ENCODE results near the gene TBC1D22A. TPM values are rescaled to one million over a fixed set of nuclear protein-coding genes. Genes with fewer than 3 reads are reported as not detected.

TBC1D22A gene
- total RNA-seq, 1 experiment from 2014 or later, result 32.6 TPM

GRCh38 chr22:47190957-47191670, 428.7 kb downstream of the TBC1D22A start:
- Mint-ChIP-seq H3K4me3 (ENCODE audit: unreplicated experiment) (no peak overlapping the region), H3K9me3 (ENCODE audit: unreplicated experiment) (peaks cover 3% of the 10 kb centered on the region), H3K27me3 (ENCODE audit: insufficient read depth, unreplicated experiment) (peaks cover 3% of the 10 kb centered on the region), H3K27ac (ENCODE audit: unreplicated experiment) (no peak overlapping the region), H3K4me1 (ENCODE audit: low read depth, unreplicated experiment) (no peaks in the 10 kb centered on the region), H3K36me3 (ENCODE audit: insufficient read depth, unreplicated experiment) (no peaks in the 10 kb centered on the region)
- no peaks in the 10 kb centered on the region for H3K36me3 ChIP-seq (ENCODE audit: control insufficient read depth, insufficient read depth, low read length)
- BruUV-seq (replicated peaks), result no TSS peak
- H3K4me1 ChIP-seq, result no peaks in the 10 kb centered on the region
- no peaks in the 10 kb centered on the region for H3K9me3 ChIP-seq
- no peaks in the 10 kb centered on the region for H3K27me3 ChIP-seq (replicated peaks; ENCODE audit: control insufficient read depth, insufficient read depth, low read length)
- intact Hi-C loops (cut with micrococcal nuclease; ENCODE audit: unreplicated experiment), result no loop called here
- TF ChIP-seq CTCF (IDR thresholded peaks at IDR 0.05; ENCODE audit: insufficient read depth in 1 of 2, low read depth in 1 of 2, low read length in 1 of 2, severe bottlenecking in 1 of 2, unreplicated experiment in 1 of 2), result no peak
- CTCF ChIA-PET, result no interaction called here
- POLR2A ChIA-PET, result no interaction called here
- no peak overlapping the region for H3K4me3 ChIP-seq (ENCODE audit: low read depth, low read length)
- no peak for DNase-seq

- no peak for DNase-seq
- H3K27me3 ChIP-seq (replicated peaks; ENCODE audit: control insufficient read depth, insufficient read depth, low read length), result no peaks in the 10 kb centered on the region
- BruUV-seq (replicated peaks), result no TSS peak
- POLR2A ChIA-PET, result no interaction called here
- Mint-ChIP-seq H3K36me3 (ENCODE audit: insufficient read depth, unreplicated experiment) (no peaks in the 10 kb centered on the region), H3K4me3 (ENCODE audit: unreplicated experiment) (no peak overlapping the region), H3K27ac (ENCODE audit: unreplicated experiment) (no peak overlapping the region), H3K9me3 (ENCODE audit: unreplicated experiment) (no peaks in the 10 kb centered on the region), H3K27me3 (ENCODE audit: insufficient read depth, unreplicated experiment) (peaks cover 3% of the 10 kb centered on the region), H3K4me1 (ENCODE audit: low read depth, unreplicated experiment) (no peaks in the 10 kb centered on the region)
- H3K36me3 ChIP-seq (ENCODE audit: control insufficient read depth, insufficient read depth, low read length), result no peaks in the 10 kb centered on the region
- CTCF ChIA-PET, result no interaction called here
- no peak overlapping the region for H3K4me3 ChIP-seq (ENCODE audit: low read depth, low read length)
- TF ChIP-seq CTCF (IDR thresholded peaks at IDR 0.05; ENCODE audit: insufficient read depth in 1 of 2, low read depth in 1 of 2, low read length in 1 of 2, severe bottlenecking in 1 of 2, unreplicated experiment in 1 of 2), result no peak
- no peaks in the 10 kb centered on the region for H3K4me1 ChIP-seq
- no peaks in the 10 kb centered on the region for H3K9me3 ChIP-seq
- intact Hi-C loops (cut with micrococcal nuclease; ENCODE audit: unreplicated experiment), result no loop called here
Measured at GRCh38 chr22:47191671-47192650, 429.5 kb downstream of the TBC1D22A start.

GRCh38 chr22:47192651-47193437, 430.4 kb downstream of the TBC1D22A start:
- CTCF ChIA-PET, result no interaction called here
- DNase-seq, result no peak

More at GRCh38 chr22:47192651-47193437, 430.4 kb downstream of the TBC1D22A start:
- Mint-ChIP-seq H3K4me3 (ENCODE audit: unreplicated experiment) (no peak overlapping the region), H3K27me3 (ENCODE audit: insufficient read depth, unreplicated experiment) (peaks cover 3% of the 10 kb centered on the region), H3K9me3 (ENCODE audit: unreplicated experiment) (no peaks in the 10 kb centered on the region), H3K36me3 (ENCODE audit: insufficient read depth, unreplicated experiment) (no peaks in the 10 kb centered on the region), H3K4me1 (ENCODE audit: low read depth, unreplicated experiment) (no peaks in the 10 kb centered on the region), H3K27ac (ENCODE audit: unreplicated experiment) (no peak overlapping the region)
- Histone ChIP-seq H3K9me3 (no peaks in the 10 kb centered on the region), H3K4me1 (no peaks in the 10 kb centered on the region), H3K36me3 (ENCODE audit: control insufficient read depth, insufficient read depth, low read length) (no peaks in the 10 kb centered on the region), H3K27me3 (replicated peaks; ENCODE audit: control insufficient read depth, insufficient read depth, low read length) (no peaks in the 10 kb centered on the region), H3K4me3 (ENCODE audit: low read depth, low read length) (no peak overlapping the region)
- no TSS peak for BruUV-seq (replicated peaks)
- POLR2A ChIA-PET, result no interaction called here
- TF ChIP-seq CTCF (IDR thresholded peaks at IDR 0.05; ENCODE audit: insufficient read depth in 1 of 2, low read depth in 1 of 2, low read length in 1 of 2, severe bottlenecking in 1 of 2, unreplicated experiment in 1 of 2), result no peak
- intact Hi-C loops (cut with micrococcal nuclease; ENCODE audit: unreplicated experiment), result no loop called here
